Neural cell (in vitro differentiated cells): Measurements from ENCODE around the gene RASAL2.

ENCODE experiments used
- CTCF ChIP-seq: fragments of 450-650 bp; IDR thresholded peaks from 2 replicates; pipeline ENCODE4 v1.5.1; 2014; ENCODE audit warnings: antibody characterized with exemption, mild to moderate bottlenecking, moderate library complexity; ENCODE audit not compliant: poor library complexity, severe bottlenecking
- MXI1 ChIP-seq: fragments of 450-650 bp; conservative IDR thresholded peaks from 2 replicates; pipeline ENCODE4 v1.6.1; 2014; ENCODE audit warnings: antibody characterized with exemption, mild to moderate bottlenecking; ENCODE audit not compliant: poor library complexity, severe bottlenecking
- POLR2AphosphoS5 ChIP-seq: IDR thresholded peaks from 2 replicates; pipeline ENCODE4 v1.6.1; 2012
- RAD21 ChIP-seq: fragments of 450-650 bp; conservative IDR thresholded peaks from 2 replicates; pipeline ENCODE4 v1.6.1; 2014; ENCODE audit warnings: antibody characterized with exemption, mild to moderate bottlenecking, moderate library complexity
- TF ChIP-seq, protein P1 (sequence below): IDR thresholded peaks from 2 replicates; pipeline ENCODE4 v1.6.1; 2012; ENCODE audit warnings: borderline replicate concordance

- no peak for TF ChIP-seq MXI1
- TF ChIP-seq CTCF = no peak
- TF ChIP-seq, protein P1, sequence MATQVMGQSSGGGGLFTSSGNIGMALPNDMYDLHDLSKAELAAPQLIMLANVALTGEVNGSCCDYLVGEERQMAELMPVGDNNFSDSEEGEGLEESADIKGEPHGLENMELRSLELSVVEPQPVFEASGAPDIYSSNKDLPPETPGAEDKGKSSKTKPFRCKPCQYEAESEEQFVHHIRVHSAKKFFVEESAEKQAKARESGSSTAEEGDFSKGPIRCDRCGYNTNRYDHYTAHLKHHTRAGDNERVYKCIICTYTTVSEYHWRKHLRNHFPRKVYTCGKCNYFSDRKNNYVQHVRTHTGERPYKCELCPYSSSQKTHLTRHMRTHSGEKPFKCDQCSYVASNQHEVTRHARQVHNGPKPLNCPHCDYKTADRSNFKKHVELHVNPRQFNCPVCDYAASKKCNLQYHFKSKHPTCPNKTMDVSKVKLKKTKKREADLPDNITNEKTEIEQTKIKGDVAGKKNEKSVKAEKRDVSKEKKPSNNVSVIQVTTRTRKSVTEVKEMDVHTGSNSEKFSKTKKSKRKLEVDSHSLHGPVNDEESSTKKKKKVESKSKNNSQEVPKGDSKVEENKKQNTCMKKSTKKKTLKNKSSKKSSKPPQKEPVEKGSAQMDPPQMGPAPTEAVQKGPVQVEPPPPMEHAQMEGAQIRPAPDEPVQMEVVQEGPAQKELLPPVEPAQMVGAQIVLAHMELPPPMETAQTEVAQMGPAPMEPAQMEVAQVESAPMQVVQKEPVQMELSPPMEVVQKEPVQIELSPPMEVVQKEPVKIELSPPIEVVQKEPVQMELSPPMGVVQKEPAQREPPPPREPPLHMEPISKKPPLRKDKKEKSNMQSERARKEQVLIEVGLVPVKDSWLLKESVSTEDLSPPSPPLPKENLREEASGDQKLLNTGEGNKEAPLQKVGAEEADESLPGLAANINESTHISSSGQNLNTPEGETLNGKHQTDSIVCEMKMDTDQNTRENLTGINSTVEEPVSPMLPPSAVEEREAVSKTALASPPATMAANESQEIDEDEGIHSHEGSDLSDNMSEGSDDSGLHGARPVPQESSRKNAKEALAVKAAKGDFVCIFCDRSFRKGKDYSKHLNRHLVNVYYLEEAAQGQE = no peak
- no peak for TF ChIP-seq POLR2AphosphoS5
- no peak for TF ChIP-seq RAD21
Measured at GRCh38 chr1:178243890-178244289, 150.0 kb downstream of the RASAL2 start.
